H1 (cell line): ENCODE data around the gene IFIT2. TPM values are rescaled to one million over a fixed set of nuclear protein-coding genes. Genes with fewer than 3 reads are reported as not detected.
"Not testable (repeated sequence)": the region's sequence is repeated elsewhere in the genome, so short reads cannot be mapped to it uniquely, and the experiment has no call there.

Source experiments
- CTCF ChIA-PET: fragments of 300-600 bp; sonication (Branson Sonifier 250); formaldehyde crosslinking; loops from one replicate; lab custom pipeline; 2021; ENCODE audit not compliant: partially characterized antibody; lab: Charles Lee
- POLR2A ChIA-PET: fragments of 300-600 bp; sonication (Branson Sonifier 250); formaldehyde crosslinking; loops from one replicate; lab custom pipeline; 2021; ENCODE audit warnings: inconsistent platforms; ENCODE audit not compliant: partially characterized antibody; lab: Charles Lee
- DNase-seq, 2 experiments: peaks; one replicate each; pipeline versions ENCODE4 v3.0.0 to v3.0.0-alpha.2; 2010 to 2022; ENCODE audit warnings: low spot score in 2 of 2, low read depth in 1 of 2, mixed read lengths in 1 of 2
- FAIRE-seq: peaks from 2 replicates; lab custom pipeline; 2011; peaks lifted over from hg19 to GRCh38; lab: Jason Lieb, UNC
- H2AFZ ChIP-seq: 2 replicates; pipeline ENCODE4 v1.8.1; 2012; ENCODE audit warnings: low read length, inconsistent platforms
- H2AK5ac ChIP-seq: 2 replicates; pipeline ENCODE4 v1.6.1; 2013; ENCODE audit warnings: low read depth, low read length
- H2BK120ac ChIP-seq: replicated peaks from 2 replicates; pipeline ENCODE3; 2013; ENCODE audit warnings: low read depth, low read length, inconsistent platforms
- H2BK12ac ChIP-seq: 2 replicates; pipeline ENCODE4 v1.6.1; 2013; ENCODE audit warnings: low read depth, low read length
- H2BK15ac ChIP-seq: 2 replicates; pipeline ENCODE4 v1.6.1; 2013; ENCODE audit warnings: low read length
- H2BK20ac ChIP-seq: 2 replicates; pipeline ENCODE4 v1.6.1; 2013; ENCODE audit warnings: low read length
- H2BK5ac ChIP-seq: 2 replicates; pipeline ENCODE4 v1.6.1; 2013; ENCODE audit warnings: low read depth, low read length
- H3K14ac ChIP-seq: 2 replicates; pipeline ENCODE4 v1.6.1; 2013; ENCODE audit warnings: inconsistent platforms; ENCODE audit not compliant: insufficient read length
- H3K18ac ChIP-seq: 2 replicates; pipeline ENCODE4 v1.6.1; 2013; ENCODE audit warnings: low read length; ENCODE audit errors: extremely low read depth
- H3K23ac ChIP-seq: 2 replicates; pipeline ENCODE4 v1.6.1; 2013; ENCODE audit warnings: inconsistent platforms; ENCODE audit not compliant: insufficient read length
- H3K23me2 ChIP-seq: 2 replicates; pipeline ENCODE4 v1.6.1; 2013; ENCODE audit warnings: low read depth, low read length
- H3K27ac ChIP-seq: 2 replicates; pipeline ENCODE4 v1.6.1; 2011; ENCODE audit warnings: low read depth, low read length, inconsistent platforms
- H3K27me3 ChIP-seq, 4 experiments: replicated peaks in 1 of 4; 1 replicate in 1 of 4; 2 replicates in 3 of 4; pipeline versions ENCODE4 v1.6.1 to v1.8.1; 2011 to 2013; ENCODE audit warnings: low read length in 3 of 4, mild to moderate bottlenecking in 3 of 4, inconsistent platforms in 2 of 4, mixed read lengths in 2 of 4, moderate library complexity in 1 of 4; ENCODE audit not compliant: control insufficient read depth in 3 of 4, insufficient read depth in 3 of 4; ENCODE audit errors: extremely low read depth in 1 of 4
- H3K36me3 ChIP-seq, 4 experiments: 2 replicates each; pipeline versions ENCODE4 v1.6.1 to v1.8.1; 2011 to 2013; ENCODE audit warnings: mild to moderate bottlenecking in 4 of 4, low read length in 3 of 4, moderate library complexity in 2 of 4, control low read depth in 1 of 4, inconsistent platforms in 1 of 4; ENCODE audit not compliant: insufficient read depth in 4 of 4, control insufficient read depth in 2 of 4
- H3K4ac ChIP-seq: replicated peaks from 2 replicates; pipeline ENCODE3; 2013; ENCODE audit warnings: low read length, low read depth, mixed read lengths, inconsistent platforms; ENCODE audit not compliant: insufficient read length
- H3K4me1 ChIP-seq, 4 experiments: replicated peaks in 1 of 4; 1 replicate in 1 of 4; 2 replicates in 3 of 4; pipeline versions ENCODE4 v1.6.1 to v1.8.1; 2011 to 2013; ENCODE audit warnings: low read length in 3 of 4, inconsistent platforms in 2 of 4, mixed read lengths in 1 of 4; ENCODE audit not compliant: insufficient read depth in 4 of 4, control insufficient read depth in 3 of 4
- H3K4me2 ChIP-seq, 2 experiments: 2 replicates each; pipeline versions ENCODE4 v1.6.1 to v1.8.1; 2011 to 2013; ENCODE audit warnings: low read depth in 2 of 2, low read length in 2 of 2, control low read depth in 1 of 2, inconsistent platforms in 1 of 2, mild to moderate bottlenecking in 1 of 2; ENCODE audit not compliant: insufficient read depth in 1 of 2
- H3K4me3 ChIP-seq, 4 experiments: fragments of 200-600, 300-600 bp in 1 of 4; sonication (generic), shearing (Covaris generic), sonication (Bioruptor Twin) in 1 of 4; 2 replicates each; pipeline versions ENCODE4 v1.5.1 to v1.8.1; 2011 to 2016; ENCODE audit warnings: low read length in 4 of 4, low read depth in 3 of 4, control low read depth in 2 of 4, inconsistent platforms in 2 of 4, mild to moderate bottlenecking in 2 of 4, mixed read lengths in 1 of 4, moderate library complexity in 1 of 4; ENCODE audit not compliant: insufficient read depth in 2 of 4; ENCODE audit errors: extremely low read depth in 1 of 4
- H3K56ac ChIP-seq: replicated peaks from 2 replicates; pipeline ENCODE3; 2013; ENCODE audit warnings: low read depth, mild to moderate bottlenecking, mixed read lengths, low read length, inconsistent platforms; ENCODE audit not compliant: insufficient read length
- H3K79me1 ChIP-seq: 2 replicates; pipeline ENCODE4 v1.6.1; 2013; ENCODE audit warnings: low read depth, low read length, control low read depth
- H3K79me2 ChIP-seq, 2 experiments: 2 replicates each; pipeline versions ENCODE4 v1.6.1 to v1.8.1; 2012 to 2013; ENCODE audit warnings: low read length in 2 of 2, mild to moderate bottlenecking in 2 of 2, inconsistent platforms in 1 of 2; ENCODE audit not compliant: insufficient read depth in 2 of 2, control insufficient read depth in 1 of 2
- H3K9ac ChIP-seq, 4 experiments: replicated peaks in 1 of 4; 1 replicate in 1 of 4; 2 replicates in 3 of 4; pipeline versions ENCODE4 v1.6.1 to v1.8.1; 2011 to 2013; ENCODE audit warnings: low read depth in 3 of 4, low read length in 3 of 4, control low read depth in 2 of 4, mild to moderate bottlenecking in 2 of 4, moderate library complexity in 2 of 4, inconsistent platforms in 1 of 4; ENCODE audit errors: extremely low read depth in 1 of 4
- H3K9me3 ChIP-seq, 2 experiments: 2 replicates each; pipeline versions ENCODE4 v1.6.1 to v1.8.1; 2012 to 2013; ENCODE audit warnings: mild to moderate bottlenecking in 2 of 2, moderate library complexity in 2 of 2, control low read depth in 1 of 2, inconsistent platforms in 1 of 2, low read depth in 1 of 2, low read length in 1 of 2, mixed read lengths in 1 of 2; ENCODE audit not compliant: insufficient read depth in 2 of 2
- H4K20me1 ChIP-seq, 2 experiments: replicated peaks in 1 of 2; 2 replicates each; pipeline versions ENCODE3 to v1.8.1; 2011 to 2013; ENCODE audit warnings: inconsistent platforms in 2 of 2, low read length in 2 of 2, mild to moderate bottlenecking in 1 of 2; ENCODE audit not compliant: insufficient read depth in 2 of 2, control insufficient read depth in 1 of 2
- H4K5ac ChIP-seq: 2 replicates; pipeline ENCODE4 v1.6.1; 2013; ENCODE audit warnings: low read length, low read depth, mixed read lengths, inconsistent platforms; ENCODE audit not compliant: insufficient read length
- H4K8ac ChIP-seq: 2 replicates; pipeline ENCODE4 v1.8.0; 2013; ENCODE audit warnings: mild to moderate bottlenecking, moderate library complexity, low read length, inconsistent platforms; ENCODE audit not compliant: insufficient read depth; ENCODE audit errors: extremely low read depth
- H4K91ac ChIP-seq: replicated peaks from 2 replicates; pipeline ENCODE3; 2013; ENCODE audit warnings: low read length, mixed read lengths, inconsistent platforms; ENCODE audit not compliant: insufficient read length
- WGBS, 2 experiments: shearing (Covaris generic) in 1 of 2; methylation state at CpG; one replicate each; pipeline versions ENCODE4 v1.1.6 to v1.1.7; 2013 to 2015; ENCODE audit warnings: low lambda C conversion rate in 2 of 2, mixed read lengths in 2 of 2, inconsistent platforms in 1 of 2, low coverage in 1 of 2, missing lambda C conversion rate in 1 of 2; ENCODE audit not compliant: insufficient replicate concordance in 2 of 2, insufficient coverage in 1 of 2, insufficient read length in 1 of 2; ENCODE audit errors: extremely low coverage in 1 of 2, missing lambda C conversion rate in 1 of 2; 5-methylcytosine and 5-hydroxymethylcytosine counted together
- polyA plus RNA-seq, 7 experiments: library from polyadenylated mRNA; depleted of rRNA in 3 of 7; stranded (reverse) in 5 of 7; unstranded in 2 of 7; fragments of >200 nt in 5 of 7; fragments of 200-250 nt in 2 of 7; gene quantifications; 1 replicate in 5 of 7; 2 replicates in 1 of 7; 4 replicates in 1 of 7; pipeline versions ENCODE4 v1.2.1 to v1.2.3, GENCODE V29; 2011 to 2013; ENCODE audit warnings: missing spikeins in 2 of 7, mixed read lengths in 2 of 7
- total RNA-seq: library from RNA; stranded (reverse); fragmentation: NEBNext Ultra II Directional; extraction: Animal tissue kit (Norgen Biotek cat#: 25700); gene quantifications from 2 replicates; pipeline ENCODE4 v1.2.1, GENCODE V29; 2021

Gene IFIT2
- total and polyA plus RNA-seq, 2 of the 8 experiments (the other 6 are each of a cell fraction or from before 2014, with no cell fraction given) = 0.03 to 0.35 TPM

GRCh38 chr10:89350631-89351315 is 48.9 kb downstream of the IFIT2 start:
- H3K23ac ChIP-seq, FAIRE-seq, H2BK12ac ChIP-seq, H2AK5ac ChIP-seq, H3K9me3 ChIP-seq, H3K4me3 ChIP-seq, H3K9ac ChIP-seq, H4K20me1 ChIP-seq, H2BK20ac ChIP-seq, H3K4me2 ChIP-seq, H3K27me3 ChIP-seq, H2BK5ac ChIP-seq, H3K36me3 ChIP-seq, H3K56ac ChIP-seq, H3K4ac ChIP-seq, H3K79me2 ChIP-seq, DNase-seq, H3K18ac ChIP-seq, POLR2A ChIA-PET, H2BK15ac ChIP-seq, H3K79me1 ChIP-seq, H2BK120ac ChIP-seq, H3K27ac ChIP-seq, H2AFZ ChIP-seq, H4K8ac ChIP-seq, H4K5ac ChIP-seq, H3K14ac ChIP-seq, H4K91ac ChIP-seq, H3K23me2 ChIP-seq: not testable (repeated sequence)
- CTCF ChIA-PET = interaction anchor here (1.0 to 9.3 kb wide), 4 partner anchors 12 to 22 kb away, joined by 3 to 64 read pairs (median 4); no protein-coding TSS in a partner anchor
- H3K4me1 ChIP-seq = peaks cover 6 to 22% (median 21%) of the 10 kb centered on the region in 4 experiments; a peak in 6 of 7 replicates
- 89% methylated on average over 7 of the region's 7 CpGs; no CpG with 5 or more reads in 1 of the 2 experiments for WGBS, 2 experiments
